ENCODE data around the gene JARID2.

JARID2 gene

DNA sequence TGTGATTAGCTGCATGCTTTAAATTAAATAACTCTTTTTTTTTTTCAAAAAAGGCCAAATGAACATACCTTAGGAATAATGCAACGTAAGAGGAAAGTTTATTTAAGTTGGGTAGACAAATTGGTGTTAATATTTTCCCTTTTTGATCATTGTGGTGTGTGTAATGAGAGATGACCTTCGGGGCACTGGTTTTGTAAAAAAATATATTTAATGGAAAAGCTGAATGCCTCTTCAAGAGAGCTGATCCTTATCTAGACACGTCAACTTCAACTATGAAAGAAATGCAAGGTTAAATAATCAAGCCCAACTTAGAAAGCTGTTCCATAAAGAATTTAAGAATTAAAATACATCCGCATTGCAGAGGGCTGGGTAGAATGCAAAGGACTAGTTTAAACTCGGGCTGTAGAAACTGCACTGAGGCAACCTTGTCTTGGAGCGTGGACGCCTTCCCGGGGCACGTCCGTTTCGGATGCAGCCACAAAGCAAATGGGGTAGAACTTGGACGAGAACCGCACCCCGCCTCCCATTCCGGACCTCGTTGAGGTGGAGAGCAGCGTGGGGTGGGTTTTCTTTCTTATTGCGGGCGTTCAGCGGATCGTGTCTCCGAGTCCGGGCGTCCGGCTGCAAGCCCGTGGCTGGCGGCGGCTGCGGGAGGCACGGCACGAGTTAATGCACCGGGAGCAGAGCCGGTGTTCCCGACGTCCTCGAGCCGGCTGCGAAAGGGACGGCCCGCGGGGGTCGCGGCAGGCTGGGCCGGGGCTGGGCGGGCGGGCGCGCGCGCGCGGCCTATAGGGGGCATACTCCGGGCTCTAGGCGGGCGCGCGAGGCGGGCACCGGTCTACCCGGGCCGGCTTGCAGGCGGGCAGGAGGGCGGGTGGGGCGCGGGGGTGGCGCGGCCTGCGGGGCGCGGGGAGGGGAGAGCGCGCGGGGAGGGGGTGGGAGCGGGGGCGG, 1.9 kb downstream of the JARID2 start:
- peak; percentile 56 for DNase-seq

DNA sequence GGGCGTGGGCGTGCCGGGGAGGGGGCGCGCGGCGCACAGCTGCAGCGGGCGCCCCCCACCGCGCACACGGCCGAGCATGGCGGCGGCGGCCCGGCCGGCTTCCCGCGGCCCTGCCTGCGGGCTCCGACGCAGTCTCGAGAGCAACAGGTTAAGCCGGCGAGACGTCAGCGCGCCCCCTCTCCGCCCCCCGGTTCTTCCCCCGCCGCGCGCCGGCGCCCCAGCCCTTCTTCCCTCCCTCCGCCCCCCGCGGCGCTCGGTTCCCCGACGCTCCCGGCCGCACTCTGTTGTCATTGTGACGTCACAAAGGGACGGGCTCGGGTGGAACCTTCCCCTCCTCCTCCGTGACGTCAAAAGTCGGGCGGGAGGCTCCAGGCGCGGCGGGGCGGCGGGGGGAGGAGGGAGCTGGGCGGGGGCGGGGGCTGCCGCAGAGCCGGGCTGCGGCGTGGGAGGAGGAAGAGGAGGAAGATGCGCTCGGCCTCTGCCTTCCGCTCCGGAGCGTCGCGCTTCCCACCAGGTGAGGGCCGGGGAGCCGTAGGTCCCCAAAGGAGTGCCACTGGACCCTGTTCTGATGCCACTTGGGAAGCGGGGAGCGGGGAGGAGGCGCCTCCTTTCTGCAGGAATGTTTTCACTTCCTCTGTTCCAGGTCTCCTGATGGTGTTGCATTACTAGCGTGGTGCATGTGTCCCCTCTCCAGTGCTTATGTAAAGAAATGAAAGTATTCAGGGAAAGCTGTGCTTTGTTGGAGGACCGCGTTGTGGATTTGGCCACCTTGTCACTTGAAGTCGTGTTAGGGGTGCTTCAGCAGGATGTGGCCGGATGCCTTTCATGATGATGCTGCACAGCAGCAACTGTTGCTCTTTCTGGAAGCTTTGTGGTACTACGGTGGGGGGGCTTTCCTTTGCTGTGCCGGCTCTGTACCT, 2.8 kb downstream of the JARID2 start:
- DNase-seq = peak; percentile 97

DNA sequence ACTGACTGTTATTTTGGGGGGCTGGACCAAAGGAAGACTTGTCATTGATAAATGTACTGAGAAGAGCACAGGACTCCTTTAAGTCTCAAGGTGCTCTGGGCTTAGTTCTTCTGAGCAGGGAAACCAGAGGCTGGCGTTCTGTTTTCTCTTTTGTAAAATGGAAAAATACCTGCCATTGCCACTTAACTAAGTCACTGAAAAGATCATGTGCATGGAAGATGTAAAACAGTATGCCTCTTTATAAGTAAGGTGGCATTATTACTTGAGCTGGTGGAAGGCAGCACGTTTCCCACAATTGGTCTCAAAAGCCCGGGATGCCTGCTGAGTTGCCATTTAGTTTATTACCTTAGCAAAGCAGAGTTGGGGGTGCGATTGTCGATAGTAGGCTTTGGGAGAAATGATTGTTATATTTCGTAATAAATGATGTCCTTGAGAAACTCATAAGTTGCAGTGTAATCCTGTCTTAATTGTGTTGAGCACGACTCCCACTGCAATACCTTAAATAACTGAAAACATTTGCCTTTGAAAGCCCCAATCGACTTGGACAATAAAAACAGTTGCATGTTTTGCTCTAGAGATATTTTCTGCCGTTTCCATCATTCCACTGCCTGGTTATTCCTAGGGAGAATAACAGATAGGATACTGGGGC, 3.6 kb downstream of the JARID2 start:
- DNase-seq = no peak

DNA sequence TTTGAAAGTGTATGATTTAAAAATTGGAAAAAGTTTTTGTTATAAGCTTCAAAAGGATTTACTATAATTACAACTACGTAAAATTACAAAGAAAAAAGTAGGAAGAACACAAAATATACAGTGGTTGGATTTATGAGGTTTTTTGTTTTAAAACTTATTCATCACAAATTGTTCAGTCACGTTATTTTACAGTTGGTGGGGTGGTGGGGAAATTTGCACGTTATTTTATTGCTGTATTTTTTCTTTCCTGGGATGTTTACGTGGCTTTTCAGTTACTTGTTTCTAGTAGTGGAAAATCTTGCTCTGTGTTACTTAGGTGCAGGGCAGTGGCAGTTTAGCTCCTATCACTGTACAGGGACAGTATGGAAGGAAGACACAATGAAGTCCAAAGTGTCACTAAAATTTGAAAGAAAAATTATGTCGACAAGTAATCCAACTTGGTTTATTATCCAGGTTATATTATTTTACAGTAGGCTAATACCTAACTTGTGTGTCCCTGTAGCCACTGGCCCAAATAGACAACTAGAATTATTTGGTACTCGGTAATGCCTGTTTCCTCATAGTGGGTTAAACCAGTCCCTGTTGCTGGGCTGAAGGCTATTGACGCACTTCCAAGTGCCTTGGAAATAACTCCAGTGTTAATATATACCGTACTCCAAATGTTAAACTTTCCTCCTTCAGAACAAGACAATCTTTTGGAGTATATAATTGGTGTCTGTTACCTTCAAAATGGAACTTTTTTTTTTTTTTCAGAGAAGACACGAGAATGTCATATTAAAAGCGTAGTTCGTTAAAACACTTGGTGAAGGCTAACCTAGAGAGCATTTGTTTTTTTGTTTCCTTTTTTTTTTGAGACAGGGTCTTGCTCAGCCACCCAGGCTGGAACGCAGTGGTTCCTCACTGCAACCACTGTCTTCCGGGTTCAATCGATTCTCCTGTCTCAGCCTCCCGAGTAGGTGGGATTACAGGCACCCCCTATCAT, 4.6 kb downstream of the JARID2 start:
- no peak for DNase-seq

DNA sequence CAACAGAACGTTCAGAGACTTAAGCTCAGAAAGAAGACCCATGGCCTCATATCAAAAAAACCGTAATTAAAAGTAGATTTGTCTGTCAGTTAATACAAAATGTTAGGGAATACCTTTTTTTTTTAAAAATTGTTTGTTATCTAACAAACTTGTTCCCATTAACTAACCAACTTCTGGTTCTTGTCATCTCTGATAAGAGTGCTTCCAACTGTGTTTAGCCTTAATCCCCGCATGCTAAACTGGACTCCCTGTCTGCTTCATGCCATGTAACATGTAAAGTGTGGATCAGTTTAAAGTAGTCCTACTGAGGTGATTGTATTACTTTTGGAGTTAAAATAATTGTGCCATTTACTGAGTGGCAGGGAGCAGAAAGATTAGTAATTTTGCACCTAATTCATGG, 6.3 kb downstream of the JARID2 start:
- DNase-seq = no peak

DNA sequence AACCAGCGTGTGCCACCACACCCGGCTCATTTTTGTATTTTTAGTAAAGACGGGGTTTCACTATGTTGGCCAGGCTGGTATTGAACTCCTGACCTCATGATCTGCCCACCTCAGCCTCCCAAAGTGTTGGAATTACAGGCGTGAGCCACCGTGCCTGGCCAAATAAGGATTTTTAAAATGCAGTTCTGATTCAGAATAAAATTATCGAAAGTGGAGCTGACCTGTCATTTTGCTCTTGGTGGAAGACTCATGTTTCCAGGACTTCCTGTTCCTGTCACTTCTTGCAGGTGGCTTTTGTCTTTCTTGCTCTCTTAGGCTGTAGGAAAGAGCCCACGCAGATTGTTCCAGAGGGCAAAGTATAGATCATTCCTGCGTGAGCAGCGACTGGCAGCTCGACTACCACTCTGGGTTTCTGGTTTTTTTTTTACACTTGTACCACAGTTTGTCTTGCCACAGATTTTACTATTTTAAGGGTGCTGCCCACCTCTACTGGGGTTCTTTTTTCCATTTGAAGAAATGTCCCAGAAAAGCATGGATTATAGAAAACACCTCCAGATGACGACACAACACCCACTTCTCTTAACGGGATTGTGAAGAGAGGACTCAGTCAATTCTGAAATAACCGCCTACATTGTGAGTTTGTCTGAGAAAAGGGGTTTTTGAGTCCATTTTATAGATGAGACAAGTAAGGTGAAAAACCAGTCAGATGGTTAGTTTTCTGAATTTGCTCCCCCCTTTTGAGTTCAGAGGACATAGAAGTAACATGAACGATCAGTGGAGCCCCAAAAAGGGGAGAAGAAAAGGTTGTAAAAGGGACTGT, 7.5 kb downstream of the JARID2 start:
- no peak for DNase-seq

DNA sequence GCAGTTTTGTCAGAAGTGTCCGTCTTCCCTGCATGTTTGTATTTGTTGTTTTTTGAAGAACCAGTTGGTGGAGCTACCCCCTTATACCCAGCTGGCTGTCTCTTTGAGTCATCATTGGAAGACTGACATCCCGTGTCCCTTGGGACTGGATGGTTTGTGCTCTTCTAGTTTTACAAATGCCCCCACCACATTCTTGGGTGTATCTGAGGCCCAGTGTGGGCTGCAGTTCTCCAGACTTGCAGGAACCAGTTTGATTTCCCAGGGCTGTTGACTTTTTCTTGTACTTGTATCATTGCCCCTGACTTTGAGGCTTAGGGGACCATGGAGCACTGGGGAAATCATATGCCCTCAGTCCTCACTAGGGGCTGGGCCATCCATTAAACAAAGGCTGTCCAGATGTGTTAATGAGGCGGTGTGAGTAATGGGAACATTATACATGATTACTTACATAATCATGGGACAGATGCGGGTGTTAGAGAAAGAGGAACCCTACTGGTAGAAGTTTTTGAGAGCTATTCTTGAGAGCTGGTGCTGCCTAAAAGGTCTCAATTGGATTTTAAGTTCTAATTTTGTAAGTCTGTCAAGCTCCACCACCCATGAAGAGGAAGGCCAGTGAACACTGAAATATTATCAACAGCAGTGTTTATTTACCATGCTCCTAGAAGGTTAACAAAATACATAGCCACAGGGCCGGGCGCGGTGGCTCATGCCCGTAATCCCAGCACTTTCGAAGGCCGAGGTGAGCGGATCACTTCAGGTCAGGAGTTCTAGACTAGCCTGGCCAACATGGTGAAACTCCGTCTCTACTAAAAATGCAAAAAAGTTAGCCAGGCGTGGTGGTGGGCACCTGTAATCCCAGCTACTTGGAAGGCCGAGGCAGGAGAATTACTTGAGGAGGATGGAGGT, 8.5 kb downstream of the JARID2 start:
- DNase-seq = peak; percentile 52

DNA sequence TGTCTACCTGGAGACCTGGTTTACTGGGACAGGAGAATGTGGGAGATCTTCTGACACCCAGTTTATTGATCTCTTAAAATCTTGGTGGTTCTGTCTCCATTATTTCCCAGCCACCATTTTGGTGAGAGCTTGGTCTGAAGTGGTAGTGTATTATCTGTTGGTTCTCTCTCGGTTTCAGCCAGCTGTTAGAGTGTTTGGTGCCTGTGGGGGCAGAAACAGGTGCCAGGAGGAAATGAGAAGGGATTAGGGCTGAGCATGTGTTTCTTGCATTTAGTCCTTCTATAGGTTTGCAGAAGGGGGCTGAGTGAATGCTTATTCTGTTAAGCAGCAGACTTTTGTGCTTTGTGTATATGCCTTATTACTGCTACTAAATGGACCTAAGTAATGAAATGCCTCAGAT, 9.6 kb downstream of the JARID2 start:
- no peak for DNase-seq

DNA sequence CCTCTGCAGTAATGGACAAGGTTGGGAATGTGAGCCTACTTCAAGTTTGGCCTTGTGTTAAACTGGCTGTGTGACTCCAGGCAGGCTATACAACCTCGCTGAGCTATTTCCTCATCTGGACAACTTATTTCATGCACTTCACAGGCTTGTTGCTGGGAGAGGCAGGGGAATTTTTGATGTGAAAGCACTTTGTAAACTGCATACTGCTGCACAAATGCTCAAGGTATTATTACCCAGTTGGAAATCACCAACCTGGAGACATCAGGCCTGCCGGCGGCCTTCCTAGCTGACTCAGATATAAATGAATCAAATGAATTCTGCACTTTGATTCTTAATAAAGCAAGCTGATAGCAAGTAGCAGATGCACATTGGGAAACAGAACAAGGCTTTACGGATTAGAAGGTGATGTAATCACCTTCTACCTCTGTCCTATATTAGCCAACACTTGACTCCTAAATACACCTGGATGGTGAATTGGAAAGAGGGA, 10.1 kb downstream of the JARID2 start:
- no peak for DNase-seq

DNA sequence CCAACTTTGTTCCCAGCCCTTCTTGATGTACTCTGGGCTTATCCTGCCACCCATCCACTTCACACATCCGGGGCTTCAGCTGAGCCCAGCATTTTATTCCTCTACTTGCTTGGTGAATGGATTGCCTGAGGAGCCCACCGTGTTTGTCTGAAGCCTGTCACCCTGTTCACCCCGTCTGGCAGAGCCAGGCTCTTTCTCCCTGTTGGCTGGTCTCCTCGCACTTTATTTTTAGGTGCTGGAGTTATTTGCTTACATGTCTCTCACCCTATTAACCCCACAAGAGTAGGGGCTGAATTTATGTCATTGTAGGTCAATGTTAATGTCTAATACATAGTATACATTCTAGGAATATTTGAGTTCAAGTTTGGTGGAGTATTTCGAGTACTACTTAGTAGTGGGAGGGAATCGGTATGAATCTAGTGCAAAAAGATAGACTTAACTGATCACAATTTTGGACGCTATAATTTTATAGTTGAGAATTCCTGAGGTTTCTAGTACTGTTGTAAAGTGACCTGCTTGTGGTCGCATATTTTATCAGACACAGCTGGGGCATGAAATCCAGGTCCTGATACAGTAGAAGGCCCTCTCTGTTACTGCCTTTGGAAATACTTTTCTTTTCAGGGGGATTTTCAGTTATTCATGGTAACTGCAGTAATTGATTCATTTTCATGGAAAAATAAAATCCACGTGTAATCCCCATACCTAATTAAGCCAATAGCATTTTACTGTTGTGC, 10.8 kb downstream of the JARID2 start:
- peak; percentile 80 for DNase-seq

DNA sequence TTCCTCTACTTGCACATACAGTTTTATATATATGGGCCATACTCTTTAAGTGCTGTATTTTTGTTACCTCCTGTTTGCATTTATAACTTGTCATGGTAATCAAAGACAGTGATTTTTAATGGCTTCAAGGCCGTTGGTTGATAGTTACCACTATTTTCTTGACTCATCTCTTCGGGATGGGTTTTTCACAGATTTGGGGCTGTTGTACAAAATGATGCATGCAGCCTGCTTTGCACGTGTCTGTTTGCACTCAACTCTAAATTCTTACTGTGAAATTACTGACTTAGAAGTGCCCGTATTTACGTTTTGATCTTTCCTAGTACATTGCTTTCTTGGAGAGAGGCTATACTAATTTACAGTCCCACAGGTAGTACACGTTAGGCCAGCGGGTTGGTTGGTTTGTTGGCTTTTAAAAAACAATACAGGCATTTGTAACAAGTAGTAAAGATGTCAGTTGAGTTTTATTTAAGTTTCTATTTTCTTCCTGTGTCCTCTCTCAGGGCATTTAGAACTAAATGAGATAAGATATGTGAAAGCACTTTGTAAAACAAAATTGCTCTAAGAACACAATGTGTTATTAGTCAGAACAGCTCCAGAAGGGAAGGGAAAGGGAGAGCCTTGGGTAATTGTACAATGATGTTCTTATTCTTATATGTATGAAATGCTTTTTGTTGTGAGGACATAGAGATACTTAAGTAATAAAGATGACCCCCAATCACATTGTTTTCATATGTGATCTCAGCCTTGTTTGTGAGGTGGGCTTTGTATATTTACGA, 11.7 kb downstream of the JARID2 start:
- no peak for DNase-seq

DNA sequence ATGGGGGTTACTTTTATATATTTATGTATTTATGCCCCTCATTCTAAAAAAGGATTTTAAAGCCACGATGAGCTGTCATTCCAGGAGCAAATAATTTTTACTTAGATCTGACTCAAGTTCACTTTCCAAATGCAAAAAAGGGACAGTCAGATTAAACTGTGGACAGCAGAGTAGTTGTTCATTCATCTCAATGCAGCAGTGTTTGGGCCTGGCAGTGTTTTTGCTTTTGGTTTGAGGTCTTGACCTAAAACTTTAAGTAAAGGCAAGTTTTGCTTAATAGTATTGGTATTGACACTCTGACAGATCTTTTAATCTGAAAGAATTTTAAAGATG, 13.9 kb downstream of the JARID2 start:
- no peak for DNase-seq

DNA sequence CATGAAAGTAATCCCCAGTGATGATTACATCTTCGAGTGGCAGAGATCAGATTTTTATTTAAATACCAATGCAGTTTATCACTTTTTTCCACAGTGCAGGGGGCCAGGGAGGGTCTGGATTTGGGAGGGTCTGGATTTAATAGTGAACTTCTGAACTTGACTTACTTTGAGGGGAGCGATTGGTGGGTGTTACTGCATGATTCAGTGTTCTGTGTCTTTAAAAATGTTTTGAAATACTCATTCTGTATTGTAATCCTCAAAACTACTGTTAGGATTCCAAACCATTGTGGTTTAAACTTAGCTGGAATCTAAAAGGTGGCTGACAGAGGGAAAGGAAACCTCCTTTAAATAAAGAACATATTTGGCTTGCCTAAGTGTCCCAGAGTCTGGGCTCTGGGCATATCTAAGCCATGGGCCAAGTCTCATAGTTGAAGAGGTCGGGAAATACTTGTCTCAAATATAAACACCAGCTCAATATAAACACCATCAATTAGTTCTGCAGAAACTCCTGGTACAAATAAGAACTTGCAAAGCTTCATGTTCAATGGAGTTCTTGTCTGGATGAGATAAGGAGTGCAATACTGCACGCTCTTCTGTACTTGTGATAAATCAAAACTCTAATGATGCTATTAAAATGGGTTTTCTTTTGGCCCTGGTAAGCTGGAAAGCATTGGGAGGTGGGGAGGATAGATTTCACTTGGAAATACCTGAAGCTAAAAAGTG, 14.4 kb downstream of the JARID2 start:
- peak; percentile 97 for DNase-seq

DNA sequence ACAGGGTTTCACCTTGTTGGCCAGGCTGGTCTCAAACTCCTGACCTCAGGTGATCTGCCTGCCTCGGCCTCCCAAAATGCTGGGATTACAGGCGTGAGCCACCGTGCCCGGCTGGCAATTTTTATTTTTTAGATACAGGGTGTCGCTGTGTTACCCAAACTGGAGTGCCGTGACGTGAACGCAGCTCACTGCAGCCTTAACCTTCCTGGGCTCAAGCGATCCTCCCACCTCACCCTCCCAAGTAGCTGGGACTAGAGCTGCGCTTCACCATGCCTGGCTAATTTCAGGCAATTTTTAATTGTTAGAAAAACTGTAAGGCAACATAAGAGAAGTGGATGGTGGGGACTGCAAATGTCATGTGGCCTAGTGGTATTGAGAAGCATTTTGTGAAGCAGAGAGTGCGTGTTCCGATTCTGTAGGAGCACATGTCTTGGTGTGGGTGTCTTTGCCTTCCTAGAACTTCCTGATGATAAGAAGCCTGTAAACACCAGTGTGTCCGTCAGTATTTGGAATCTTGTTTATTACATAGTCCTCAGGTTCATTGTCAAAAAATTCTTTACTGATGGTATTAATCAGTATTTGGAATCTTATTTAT, 18.0 kb downstream of the JARID2 start:
- DNase-seq = no peak

DNA sequence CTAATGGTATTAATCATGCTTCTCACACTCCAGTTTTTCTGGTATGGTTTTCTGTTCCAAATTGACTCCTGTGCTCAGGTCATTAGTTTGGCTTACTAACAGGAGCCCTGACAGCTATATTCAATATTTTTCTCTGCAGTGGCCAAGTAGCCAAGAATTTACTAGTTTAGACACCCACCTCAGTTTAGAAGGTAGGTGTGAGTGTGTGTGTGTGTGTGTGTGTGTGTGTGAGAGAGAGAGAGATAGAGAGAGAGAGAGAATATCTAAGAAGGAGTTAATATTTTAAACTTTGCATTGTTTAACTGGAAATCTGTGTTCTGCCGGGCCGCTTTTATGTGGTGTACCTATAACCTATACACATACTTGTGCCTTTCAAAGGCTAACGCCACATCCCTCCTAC, 18.5 kb downstream of the JARID2 start:
- DNase-seq = no peak

DNA sequence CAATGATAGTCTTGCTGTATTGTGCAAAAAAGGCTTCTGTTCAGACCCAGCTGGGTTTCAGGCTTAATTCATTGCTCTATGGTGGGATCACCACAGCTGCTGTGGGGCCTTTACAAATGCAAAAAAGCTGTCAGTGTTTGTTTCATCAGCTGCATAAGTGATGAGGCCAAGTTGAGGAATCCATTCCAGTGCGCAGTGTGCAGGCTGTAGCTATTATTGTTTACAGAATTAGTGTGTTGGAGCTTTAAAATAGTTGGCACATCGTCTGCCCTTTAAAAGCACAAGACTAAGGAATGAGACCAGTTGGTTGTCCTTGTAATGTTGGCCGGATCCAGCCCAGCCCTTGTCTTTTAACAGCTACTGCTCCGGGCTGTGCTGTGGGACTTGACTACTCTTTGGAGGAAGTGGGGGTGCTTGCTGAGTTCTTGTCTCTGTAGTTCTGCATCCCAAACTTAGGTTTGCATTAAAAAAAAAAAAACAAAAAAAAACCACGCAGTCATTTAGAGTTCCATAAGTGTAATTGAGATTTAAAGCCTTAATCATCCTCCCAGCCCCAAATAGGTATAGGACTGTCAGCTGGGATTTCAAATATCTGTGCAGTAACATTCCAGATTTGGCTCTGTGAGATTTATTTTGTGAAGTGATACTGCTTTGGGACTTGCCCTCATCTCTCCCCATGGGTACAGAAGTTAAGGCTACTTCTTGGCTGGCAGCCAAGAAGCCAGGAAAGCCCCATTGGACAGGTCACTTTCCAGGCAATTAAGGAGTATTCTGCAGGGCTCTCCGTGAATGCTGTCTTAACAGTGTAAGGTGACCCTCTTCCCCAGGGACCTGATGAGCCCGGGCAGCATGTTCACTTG, 19.3 kb downstream of the JARID2 start:
- DNase-seq = peak; percentile 74

All from fibroblast of upper back skin (primary cell).